ENCODE measurements around the gene SYCE1.
"Not testable (repeated sequence)": the region's sequence is repeated elsewhere in the genome, so short reads cannot be mapped to it uniquely, and the experiment has no call there.

The SYCE1 gene, protein sequence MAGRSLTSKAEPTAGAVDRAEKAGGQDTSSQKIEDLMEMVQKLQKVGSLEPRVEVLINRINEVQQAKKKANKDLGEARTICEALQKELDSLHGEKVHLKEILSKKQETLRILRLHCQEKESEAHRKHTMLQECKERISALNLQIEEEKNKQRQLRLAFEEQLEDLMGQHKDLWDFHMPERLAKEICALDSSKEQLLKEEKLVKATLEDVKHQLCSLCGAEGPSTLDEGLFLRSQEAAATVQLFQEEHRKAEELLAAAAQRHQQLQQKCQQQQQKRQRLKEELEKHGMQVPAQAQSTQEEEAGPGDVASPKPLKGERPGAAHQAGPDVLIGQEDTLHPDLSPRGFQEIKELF

DNA sequence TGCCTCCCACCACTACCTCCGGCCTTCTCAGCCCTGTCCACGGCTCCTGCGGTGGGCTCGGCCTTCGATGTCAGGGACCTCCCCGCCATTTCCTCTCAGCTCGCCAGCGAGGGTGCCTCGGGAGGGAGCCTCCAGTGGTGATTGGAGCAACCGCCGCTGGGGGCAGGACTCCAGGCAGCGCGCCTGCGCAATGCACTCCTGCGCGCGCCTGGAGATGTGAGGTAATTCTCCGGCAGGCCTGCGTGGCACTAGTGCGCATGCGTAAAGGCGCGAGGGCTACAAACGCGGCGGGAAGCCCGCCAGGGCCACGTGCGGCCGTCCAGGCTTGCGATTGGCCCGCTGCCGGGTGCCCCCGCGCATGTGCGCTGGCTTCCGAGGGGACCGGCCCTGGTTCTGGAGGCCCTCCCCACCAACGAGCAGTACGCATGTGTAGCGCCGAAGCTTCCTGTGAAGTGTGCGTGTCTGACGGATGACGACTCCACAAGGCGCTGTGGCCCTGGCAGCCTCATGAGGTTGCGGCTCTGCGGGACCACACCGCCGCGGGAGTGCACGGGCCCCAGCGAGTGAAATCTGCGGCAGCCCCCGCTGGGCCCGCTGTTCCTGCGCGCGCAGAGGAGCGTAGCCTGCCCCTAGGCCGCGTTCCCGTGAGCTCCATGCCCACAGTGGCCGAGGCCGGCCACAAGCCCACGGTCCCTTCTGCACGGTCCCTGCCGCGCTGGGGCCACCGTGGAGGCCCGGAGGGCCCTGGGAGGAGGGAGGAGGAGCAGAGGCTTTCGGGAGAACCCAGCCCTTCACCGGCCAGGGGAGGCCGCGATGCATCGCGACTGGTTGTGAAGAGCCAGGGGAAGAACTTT lies at the start of gene SYCE1:
SYCE1 (minus strand) TSS at position 143 of the 854 bp plus-strand sequence; CDS start at position 89, 54 bp downstream.
- DNase-seq (ENCODE audit: low spot score), result no peak

GRCh38 chr10:133614830-133615580 lies 49.6 kb upstream of the SYCE1 start:
- no peak for DNase-seq (ENCODE audit: low spot score)

DNA sequence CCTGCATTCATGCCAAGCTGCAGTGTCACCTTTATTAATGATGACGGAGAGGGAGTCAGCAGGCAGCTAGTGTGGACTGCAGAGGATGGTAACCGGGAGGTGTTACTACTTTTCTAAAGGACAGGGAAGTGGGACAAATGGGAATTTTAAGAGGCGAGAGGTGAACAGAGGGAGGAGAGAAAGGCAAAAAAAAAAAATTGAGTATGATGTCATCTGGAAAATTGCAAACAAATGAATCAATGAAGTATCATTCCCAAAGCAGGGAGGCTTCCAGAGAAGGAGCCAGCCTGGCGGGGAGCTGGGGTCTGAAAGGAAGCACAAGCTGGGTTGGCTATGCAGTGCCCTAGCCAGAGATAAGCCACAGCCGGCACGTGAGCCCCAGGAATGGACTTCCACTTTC lies 48.3 kb upstream of the SYCE1 start:
- no peak for DNase-seq (ENCODE audit: low spot score)

DNA sequence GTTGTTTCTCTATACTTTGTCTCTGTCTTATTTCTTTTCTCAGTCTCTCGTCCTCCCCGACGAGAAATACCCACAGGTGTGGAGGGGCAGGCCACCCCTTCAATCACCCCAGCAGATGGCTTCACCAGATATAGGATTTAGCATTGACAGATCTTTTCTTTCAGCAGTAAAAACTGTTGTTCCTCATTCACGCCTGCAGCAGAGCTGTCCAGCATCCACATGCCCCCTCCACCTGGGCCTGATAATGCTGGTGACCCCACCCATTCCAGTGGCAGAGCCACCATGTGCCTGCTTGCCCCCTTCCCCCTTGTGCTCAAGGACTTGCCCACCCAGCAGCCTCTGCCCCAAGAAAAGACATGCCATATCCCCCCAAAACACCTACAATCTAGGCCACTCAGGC lies 45.7 kb upstream of the SYCE1 start:
- DNase-seq (ENCODE audit: low spot score), result no peak

- DNase-seq (ENCODE audit: low spot score), result no peak
Observed at GRCh38 chr10:133608855-133609254, 43.5 kb upstream of the SYCE1 start.

- not testable (repeated sequence) for DNase-seq (ENCODE audit: low spot score)
Observed at GRCh38 chr10:133603434-133603833, 38.1 kb upstream of the SYCE1 start.

DNA sequence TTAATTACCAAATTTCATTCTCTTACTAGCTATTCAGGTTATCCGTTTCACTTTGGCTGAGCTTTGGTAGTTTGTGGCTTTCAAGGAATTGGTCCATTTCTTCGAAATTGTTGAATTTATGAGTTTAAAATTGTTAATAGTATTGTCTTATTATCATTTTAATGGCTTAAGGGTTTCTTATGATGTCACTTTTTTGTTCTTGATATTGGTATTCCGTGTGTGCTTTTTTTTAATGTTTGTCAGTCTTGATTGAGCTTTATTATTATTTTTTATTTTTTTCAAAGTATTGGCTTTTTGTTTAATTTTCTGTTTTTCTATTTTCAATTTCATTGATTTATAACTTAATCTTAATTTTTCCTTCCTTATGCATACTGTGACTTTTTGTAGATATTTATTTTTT lies 35.3 kb upstream of the SYCE1 start:
- DNase-seq (ENCODE audit: low spot score), result no peak

DNA sequence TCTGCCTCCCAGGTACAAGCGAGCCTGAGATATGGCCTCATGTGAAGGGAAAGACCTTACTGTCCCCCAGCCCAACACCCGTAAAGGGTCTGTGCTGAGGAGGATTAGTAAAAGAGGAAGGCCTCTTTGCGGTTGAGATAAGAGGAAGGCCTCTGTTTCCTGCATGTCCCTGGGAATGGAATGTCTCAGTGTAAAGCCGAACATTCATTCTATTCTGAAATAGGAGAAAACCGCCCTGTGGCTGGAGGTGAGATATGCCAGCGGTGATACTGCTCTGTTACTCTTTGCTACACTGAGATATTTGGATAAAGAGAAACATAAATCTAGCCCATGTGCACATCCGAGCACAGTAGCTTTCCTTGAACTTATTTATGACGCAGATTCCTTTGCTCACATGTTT lies 34.5 kb upstream of the SYCE1 start:
- DNase-seq (ENCODE audit: low spot score), result not testable (repeated sequence)

DNA sequence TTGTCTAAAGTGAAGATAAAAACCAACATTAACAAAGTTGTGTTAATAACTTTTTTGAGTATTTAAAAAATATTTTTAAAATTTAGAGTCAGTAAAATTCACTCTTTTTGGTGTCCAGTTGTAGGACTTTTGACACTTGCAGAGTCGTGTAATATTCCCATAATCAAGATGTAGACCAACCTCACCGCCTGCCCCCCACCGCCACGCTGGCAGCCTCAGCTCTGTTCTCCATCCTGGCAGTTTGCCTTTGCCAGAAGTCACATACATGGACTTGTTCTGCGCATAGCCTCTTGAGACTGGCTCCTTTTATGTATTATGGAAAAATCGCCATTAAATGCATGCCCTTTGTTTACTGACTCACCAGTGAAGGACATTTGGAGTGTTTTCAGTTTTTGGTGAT lies 27.3 kb upstream of the SYCE1 start:
- DNase-seq (ENCODE audit: low spot score), result no peak

DNA sequence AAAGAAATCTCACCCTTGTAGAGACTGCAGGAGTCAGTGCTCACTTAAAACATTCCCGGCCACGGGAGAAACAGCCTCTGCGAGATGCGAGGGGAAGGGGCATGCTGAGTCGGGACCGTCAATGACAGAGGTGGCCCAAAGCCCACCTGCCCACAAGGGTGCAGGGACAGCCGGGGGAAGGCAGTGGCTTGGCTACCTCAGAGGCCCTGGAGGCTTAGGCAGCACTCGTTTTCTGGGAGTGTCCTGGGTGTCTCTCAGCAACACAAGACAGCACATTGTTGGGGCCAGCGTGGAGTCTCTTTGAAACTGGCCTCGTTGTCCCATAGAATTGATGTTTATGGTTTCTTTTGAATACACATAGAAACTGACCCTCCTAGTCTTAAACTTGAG lies 25.6 kb upstream of the SYCE1 start:
- no peak for DNase-seq (ENCODE audit: low spot score)

DNA sequence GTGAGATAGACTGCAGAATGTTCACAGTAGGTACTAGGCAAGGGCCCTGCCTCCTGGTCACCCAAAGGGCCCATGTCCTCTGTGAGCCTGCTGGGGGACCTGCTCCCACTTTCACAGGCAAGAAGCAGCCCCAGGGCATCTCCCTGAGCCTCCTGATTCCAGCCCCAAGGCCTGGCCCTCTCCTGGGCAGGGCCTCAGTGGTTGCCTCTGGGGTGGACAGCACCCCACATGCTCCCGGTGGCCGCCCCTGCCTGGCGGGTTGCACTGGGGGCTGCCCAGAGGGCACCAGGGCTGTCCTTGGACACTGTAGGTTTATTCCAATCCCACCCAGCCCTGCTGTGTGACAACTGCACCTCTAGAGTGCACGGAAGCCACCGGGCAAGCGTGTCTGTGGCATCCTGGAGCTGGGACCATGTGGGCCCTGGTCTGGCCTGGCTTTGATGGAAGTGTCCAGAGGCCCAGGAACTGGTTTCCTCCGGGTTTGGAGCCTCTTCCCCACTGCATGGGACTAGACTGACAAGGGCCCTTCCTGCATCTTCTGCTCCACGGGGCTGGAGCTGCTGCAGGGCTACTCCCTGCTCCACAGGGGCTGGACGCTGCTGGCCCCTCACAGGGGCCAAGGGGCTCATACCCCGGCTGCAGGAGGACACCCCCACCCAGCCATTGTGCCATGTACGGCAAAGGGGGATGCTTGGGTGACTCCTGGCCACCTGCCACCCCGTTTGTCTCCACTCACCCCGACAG lies 25.0 kb upstream of the SYCE1 start:
- no peak for DNase-seq (ENCODE audit: low spot score)

GRCh38 chr10:133577037-133577436 lies 11.7 kb upstream of the SYCE1 start:
- DNase-seq (ENCODE audit: low spot score), result not testable (repeated sequence)

DNA sequence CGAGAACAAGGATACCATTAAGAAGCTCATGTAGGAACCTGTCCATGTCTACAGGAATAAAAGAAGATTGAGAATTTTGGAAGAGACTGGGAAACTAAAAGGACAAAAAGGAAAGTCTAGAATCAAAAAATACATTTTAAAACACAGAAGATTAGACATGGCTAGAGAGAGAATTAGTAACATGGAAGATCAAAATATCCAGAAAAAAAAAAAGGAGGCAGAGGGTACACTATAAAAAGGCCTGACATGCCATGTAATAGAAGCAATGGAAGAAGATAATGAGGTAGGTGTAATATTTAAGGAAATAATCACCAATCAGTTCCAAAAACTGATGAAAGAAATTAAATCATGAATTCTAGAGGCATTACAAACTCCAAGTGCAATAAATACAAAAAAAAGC lies 8.1 kb upstream of the SYCE1 start:
- DNase-seq (ENCODE audit: low spot score), result not testable (repeated sequence)

- not testable (repeated sequence) for DNase-seq (ENCODE audit: low spot score)
Observed at GRCh38 chr10:133572055-133572454, 6.7 kb upstream of the SYCE1 start.

DNA sequence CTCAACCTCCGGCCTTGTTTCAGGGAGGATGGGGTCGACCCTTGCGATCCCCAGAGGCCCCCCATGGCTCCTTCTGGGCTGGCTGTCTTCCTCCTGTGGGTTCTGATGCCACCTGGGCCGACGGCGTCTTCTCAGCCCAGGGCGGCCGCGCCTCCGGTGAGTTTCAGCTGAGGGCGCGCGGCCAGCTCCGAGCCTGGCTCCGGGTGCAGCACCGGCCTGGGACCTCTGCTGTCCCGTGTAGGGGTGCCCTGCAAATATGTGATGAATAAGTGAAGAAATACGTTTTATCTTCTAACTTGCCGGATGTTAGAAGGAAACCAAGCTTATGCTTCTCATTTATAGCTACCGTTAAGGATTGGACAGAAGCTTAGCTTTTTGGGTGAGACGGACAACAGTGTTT lies 4.4 kb upstream of the SYCE1 start:
- not testable (repeated sequence) for DNase-seq (ENCODE audit: low spot score)

DNA sequence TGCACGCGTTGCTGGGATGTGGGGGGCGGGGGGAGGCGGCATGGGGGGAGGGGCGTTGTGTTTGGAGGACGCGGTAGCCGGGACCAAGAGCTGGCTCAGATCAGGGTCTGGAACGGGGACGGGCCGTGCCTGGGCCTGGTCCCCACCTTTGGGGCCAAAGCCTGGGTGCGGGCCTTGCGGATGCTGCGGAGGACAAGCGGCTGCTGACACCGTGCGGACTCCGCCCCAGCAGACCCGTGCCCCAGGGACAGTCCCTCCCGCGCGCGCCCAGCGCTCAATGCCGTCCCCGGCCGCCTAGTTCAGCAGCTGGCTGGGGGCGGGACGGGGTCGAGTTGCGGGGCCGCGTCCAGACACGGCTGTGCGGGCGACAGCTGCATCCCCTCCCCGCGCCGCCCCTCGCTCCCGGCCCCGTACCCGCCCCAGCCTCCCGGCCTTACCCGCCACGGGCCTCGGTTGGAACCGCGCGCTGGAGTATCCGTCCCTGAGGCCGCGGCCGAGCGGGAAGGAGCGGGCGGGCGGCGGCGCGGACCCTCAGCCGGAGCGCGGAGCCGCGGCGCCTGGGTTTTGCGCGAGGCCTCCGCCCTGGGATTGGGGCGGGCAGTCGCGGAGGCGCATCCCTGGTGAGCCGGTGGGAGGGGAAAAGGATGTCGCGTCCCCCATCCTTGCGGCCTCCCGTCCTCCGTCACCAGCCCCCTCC lies 3.6 kb upstream of the SYCE1 start:
- DNase-seq (ENCODE audit: low spot score), result not testable (repeated sequence)

DNA sequence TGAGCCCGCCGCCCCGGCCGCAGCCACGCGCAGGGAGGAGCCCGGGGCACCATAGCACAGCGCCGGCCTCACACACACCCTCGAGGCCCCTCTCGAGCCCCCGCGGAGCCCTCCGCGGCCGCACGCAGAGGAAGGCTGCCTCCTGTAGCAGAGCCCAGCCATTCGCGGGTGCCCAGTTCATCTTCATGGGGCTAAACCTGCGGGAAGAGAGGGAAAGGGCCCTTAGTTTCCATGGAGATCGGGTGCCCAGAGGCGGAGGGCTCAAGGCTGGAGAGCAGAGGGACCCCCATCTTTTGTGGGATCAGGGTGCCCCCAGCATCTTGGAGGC lies 2.9 kb upstream of the SYCE1 start:
- no peak for DNase-seq (ENCODE audit: low spot score)

DNA sequence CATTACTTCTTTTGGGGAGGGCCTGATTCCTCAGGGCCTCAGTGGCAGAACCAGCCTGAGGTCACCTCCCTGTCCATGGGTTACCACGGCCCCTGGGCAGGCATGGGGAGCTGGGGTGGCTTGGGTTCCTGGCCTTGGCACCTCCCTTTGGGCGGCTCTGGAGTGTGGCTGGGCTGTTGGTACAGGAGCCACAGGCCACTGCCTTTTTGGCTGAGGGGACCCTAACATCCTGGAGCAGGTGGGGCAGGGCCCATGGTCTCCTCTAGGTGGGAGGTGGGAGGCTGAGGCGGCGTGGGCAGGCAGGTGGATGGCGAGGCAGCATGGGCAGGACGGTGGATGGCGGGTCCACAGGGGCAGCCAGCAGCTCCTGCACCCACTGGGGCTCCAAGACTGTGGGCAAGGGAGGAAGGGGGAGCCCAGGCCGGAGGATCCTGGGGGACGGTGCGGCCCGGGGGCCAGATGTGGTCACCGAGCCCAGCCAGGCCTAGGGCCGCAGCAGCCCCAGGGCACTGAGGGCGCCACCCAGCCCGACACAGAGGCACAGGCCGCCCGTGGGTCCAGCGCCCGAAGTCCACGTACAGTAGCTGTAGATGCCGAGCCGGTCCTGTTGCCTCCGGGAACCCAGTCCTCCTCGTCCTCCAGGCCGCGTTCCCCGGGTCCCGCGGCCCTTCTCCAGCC lies 2.4 kb upstream of the SYCE1 start:
- no peak for DNase-seq (ENCODE audit: low spot score)

- no peak for DNase-seq (ENCODE audit: low spot score)
Observed at GRCh38 chr10:133567119-133567518, 1.7 kb upstream of the SYCE1 start.

GRCh38 chr10:133564816-133565215 lies 567 bp downstream of the SYCE1 start:
- no peak for DNase-seq (ENCODE audit: low spot score)

- DNase-seq (ENCODE audit: low spot score), result no peak
Observed at GRCh38 chr10:133559216-133559615, 6.2 kb downstream of the SYCE1 start.

Data from hepatic stellate cell (primary cell).